PC-3 (cell line): Measurements from ENCODE around the gene CACUL1.

Experiments used
- EZH2 ChIP-seq: fragments of 300-600 bp; sonication (generic); IDR thresholded peaks from one replicate; pipeline ENCODE4 v1.6.1; 2017; ENCODE audit warnings: antibody characterized with exemption, mild to moderate bottlenecking, low read length; ENCODE audit not compliant: unreplicated experiment
- TF ChIP-seq, protein P1 (sequence below): fragments of 300-600 bp; sonication (generic); conservative IDR thresholded peaks from 2 replicates; pipeline ENCODE4 v1.5.1; 2017; ENCODE audit warnings: antibody characterized with exemption, low read depth, mild to moderate bottlenecking, low read length

DNA sequence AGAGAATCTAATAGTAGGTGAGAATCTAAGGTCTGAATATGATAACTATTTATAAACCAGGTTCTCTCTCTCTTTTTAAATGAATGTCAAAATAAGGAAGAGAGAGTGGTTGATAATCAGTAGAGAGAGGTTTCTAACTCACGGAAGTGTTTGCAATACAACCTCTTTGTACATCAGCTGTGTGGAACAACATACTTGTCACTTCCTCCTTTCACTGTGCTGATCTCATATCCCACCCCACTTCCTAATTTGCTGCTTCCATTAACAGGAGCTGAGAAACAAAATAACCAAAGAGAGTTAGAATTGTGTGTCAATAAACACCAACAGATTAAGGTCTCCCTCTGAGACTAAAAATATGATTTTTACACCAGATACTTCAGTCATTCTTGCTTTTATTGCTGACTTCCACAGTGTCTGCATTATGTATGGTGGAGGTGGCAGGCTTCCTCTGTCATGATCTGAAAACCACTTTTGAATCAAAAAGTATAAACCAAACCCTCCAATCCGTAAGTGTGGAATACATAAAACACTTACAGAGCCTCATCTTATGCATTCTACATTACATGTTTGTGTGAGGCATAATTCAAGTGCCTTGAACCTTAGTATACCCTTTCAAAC is 25.0 kb downstream of the CACUL1 start:
- TF ChIP-seq, protein P1, sequence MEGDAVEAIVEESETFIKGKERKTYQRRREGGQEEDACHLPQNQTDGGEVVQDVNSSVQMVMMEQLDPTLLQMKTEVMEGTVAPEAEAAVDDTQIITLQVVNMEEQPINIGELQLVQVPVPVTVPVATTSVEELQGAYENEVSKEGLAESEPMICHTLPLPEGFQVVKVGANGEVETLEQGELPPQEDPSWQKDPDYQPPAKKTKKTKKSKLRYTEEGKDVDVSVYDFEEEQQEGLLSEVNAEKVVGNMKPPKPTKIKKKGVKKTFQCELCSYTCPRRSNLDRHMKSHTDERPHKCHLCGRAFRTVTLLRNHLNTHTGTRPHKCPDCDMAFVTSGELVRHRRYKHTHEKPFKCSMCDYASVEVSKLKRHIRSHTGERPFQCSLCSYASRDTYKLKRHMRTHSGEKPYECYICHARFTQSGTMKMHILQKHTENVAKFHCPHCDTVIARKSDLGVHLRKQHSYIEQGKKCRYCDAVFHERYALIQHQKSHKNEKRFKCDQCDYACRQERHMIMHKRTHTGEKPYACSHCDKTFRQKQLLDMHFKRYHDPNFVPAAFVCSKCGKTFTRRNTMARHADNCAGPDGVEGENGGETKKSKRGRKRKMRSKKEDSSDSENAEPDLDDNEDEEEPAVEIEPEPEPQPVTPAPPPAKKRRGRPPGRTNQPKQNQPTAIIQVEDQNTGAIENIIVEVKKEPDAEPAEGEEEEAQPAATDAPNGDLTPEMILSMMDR: no peak
- no peak for TF ChIP-seq EZH2
